ENCODE measurements around the gene GPN2. TPM values are rescaled to one million over a fixed set of nuclear protein-coding genes. Genes with fewer than 3 reads are reported as not detected.
A peak's percentile ranks its signal among the peaks of the same experiment; 100 is the strongest.
"Not testable (repeated sequence)": the region's sequence is repeated elsewhere in the genome, so short reads cannot be mapped to it uniquely, and the experiment has no call there.

GPN2 gene
- total and polyA plus RNA-seq, 8 donors = 23.5 to 34.1 (median 31.0) TPM

- H3K4me1 ChIP-seq = peaks cover 8 to 27% of the 10 kb centered on the region in 2 donors
- DNase-seq = no peak
- H3K27me3 ChIP-seq = no peaks in the 10 kb centered on the region
- H3K4me3 ChIP-seq = no peak overlapping the region
- ATAC-seq = no peak
- H3K36me3 ChIP-seq = peaks cover 4 to 68% of the 10 kb centered on the region in 2 donors
- H3K9me3 ChIP-seq = no peaks in the 10 kb centered on the region
- no peak for TF ChIP-seq CTCF (IDR thresholded peaks at IDR 0.05)
- intact Hi-C loops (cut with DNase I) = no loop called here
- no peak overlapping the region for H3K27ac ChIP-seq
These were observed 4.2 kb upstream of the GPN2 start for GRCh38 chr1:26894263-26894662.

- Histone ChIP-seq H3K27me3 (no peaks in the 10 kb centered on the region), H3K4me3 (peak overlapping the region; percentile 75 to 91), H3K36me3 (peaks cover 0 to 74% of the 10 kb centered on the region in 2 donors), H3K27ac (peak overlapping the region; percentile 77 to 95), H3K9me3 (no peaks in the 10 kb centered on the region), H3K4me1 (peaks cover 9 to 21% of the 10 kb centered on the region in 2 donors)
- DNase-seq = no peak
- intact Hi-C loops (cut with DNase I) = no loop called here
- TF ChIP-seq CTCF (IDR thresholded peaks at IDR 0.05) = no peak
- peak; percentile 38 for ATAC-seq
These were observed 349 bp upstream of the GPN2 start for GRCh38 chr1:26890467-26890796.

- no peaks in the 10 kb centered on the region for H3K9me3 ChIP-seq
- intact Hi-C loops (cut with DNase I) = loop anchor here in 1 of 2 donors (10.0 kb wide), 1 partner anchor 283 kb away; no protein-coding TSS in a partner anchor
- peaks cover 0 to 74% of the 10 kb centered on the region in 2 donors for H3K36me3 ChIP-seq
- H3K27ac ChIP-seq = no peak overlapping the region
- ATAC-seq = no peak
- peaks cover 9 to 21% of the 10 kb centered on the region in 2 donors for H3K4me1 ChIP-seq
- H3K27me3 ChIP-seq = no peaks in the 10 kb centered on the region
- H3K4me3 ChIP-seq = no peak overlapping the region
- DNase-seq = no peak
- TF ChIP-seq CTCF (IDR thresholded peaks at IDR 0.05) = no peak
These were observed 1.9 kb downstream of the GPN2 start for GRCh38 chr1:26888231-26888630.

- peak; percentile 28 to 37 for TF ChIP-seq CTCF (IDR thresholded peaks at IDR 0.05)
- Histone ChIP-seq H3K4me3 (no peak overlapping the region), H3K4me1 (peaks cover 9 to 21% of the 10 kb centered on the region in 2 donors), H3K36me3 (peaks cover 0 to 74% of the 10 kb centered on the region in 2 donors), H3K27ac (no peak overlapping the region), H3K27me3 (no peaks in the 10 kb centered on the region), H3K9me3 (no peaks in the 10 kb centered on the region)
- intact Hi-C loops (cut with DNase I) = loop anchor here in 1 of 2 donors (10.0 kb wide), 1 partner anchor 282 kb away; no protein-coding TSS in a partner anchor
- ATAC-seq (no peak), DNase-seq (peak in 1 of 4 donors; percentile 19)
These were observed 3.0 kb downstream of the GPN2 start for GRCh38 chr1:26887125-26887524.

- DNase-seq = no peak
- Histone ChIP-seq H3K4me1 (no peaks in the 10 kb centered on the region), H3K4me3 (no peak overlapping the region), H3K27ac (no peak overlapping the region), H3K27me3 (no peaks in the 10 kb centered on the region), H3K36me3 (peaks cover 0 to 99% of the 10 kb centered on the region in 2 donors), H3K9me3 (no peaks in the 10 kb centered on the region)
- intact Hi-C loops (cut with DNase I) = loop anchor here in 1 of 2 donors (10.0 kb wide), 1 partner anchor 278 kb away; no protein-coding TSS in a partner anchor
- no peak for TF ChIP-seq CTCF (IDR thresholded peaks at IDR 0.05)
- ATAC-seq = no peak
These were observed 7.2 kb downstream of the GPN2 start for GRCh38 chr1:26882696-26883463.

- intact Hi-C loops (cut with DNase I) = loop anchor here in 1 of 2 donors (10.0 kb wide), 1 partner anchor 277 kb away; no protein-coding TSS in a partner anchor
- H3K4me1 ChIP-seq, ATAC-seq, H3K27ac ChIP-seq, H3K4me3 ChIP-seq, DNase-seq, H3K9me3 ChIP-seq, H3K27me3 ChIP-seq: not testable (repeated sequence)
- peaks cover 0 to 97% of the 10 kb centered on the region in 2 donors for H3K36me3 ChIP-seq
These were observed 8.5 kb downstream of the GPN2 start for GRCh38 chr1:26881611-26882010.
